ENCODE measurements around the gene PET117.

DNA sequence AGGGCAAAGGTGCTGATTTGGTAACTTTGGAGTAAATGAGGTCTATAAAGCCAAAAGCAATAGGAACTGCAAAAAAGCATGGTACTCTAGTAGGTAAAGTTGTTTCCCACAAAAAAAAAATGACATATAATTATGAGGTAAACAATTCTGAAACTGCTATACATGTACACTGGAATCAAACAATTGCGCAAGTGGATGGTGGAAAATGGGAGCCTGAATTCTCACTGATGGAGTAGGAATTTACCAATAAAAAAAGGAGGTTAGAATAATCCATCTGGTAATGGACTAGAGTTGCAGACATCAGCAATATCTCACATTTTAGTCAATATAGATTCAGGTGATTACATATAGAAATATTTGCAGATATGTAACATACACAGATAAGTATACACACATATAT, 5.0 kb upstream of the PET117 start:
- no peak for TF ChIP-seq EZH2 (IDR thresholded peaks at IDR 0.05)
- TF ChIP-seq POLR2AphosphoS5 (IDR thresholded peaks at IDR 0.05; ENCODE audit: borderline replicate concordance, low read depth, low read length), result no peak
